Measurements from ENCODE around the gene KLHL30. TPM values are rescaled to one million over a fixed set of nuclear protein-coding genes. Genes with fewer than 3 reads are reported as not detected.

The KLHL30 gene
- polyA plus RNA-seq, 1 donor (not counting 4 experiments of a cell fraction or from before 2014, with no cell fraction given) = not detected

GRCh38 chr2:238116298-238117198, 21.9 kb upstream of the KLHL30 start:
- DNase-seq (ENCODE audit: low read depth, low spot score) = no peak
- H3K27me3 ChIP-seq (ENCODE audit: control insufficient read depth, extremely low read depth, insufficient read depth, low read length) = peaks cover 26% of the 10 kb centered on the region
- no peak for FAIRE-seq
- no peaks in the 10 kb centered on the region for H3K4me1 ChIP-seq (ENCODE audit: control insufficient read depth, extremely low read depth, insufficient read depth, low read length)
- H3K36me3 ChIP-seq (ENCODE audit: control insufficient read depth in 2 of 2, extremely low read depth in 1 of 2, insufficient read depth in 2 of 2, low read length in 2 of 2) = no peaks in the 10 kb centered on the region
- H3K27ac ChIP-seq (ENCODE audit: control insufficient read depth, insufficient read depth, low read length) = no peak overlapping the region
- H2AFZ ChIP-seq (ENCODE audit: control insufficient read depth, low read length) = no peak overlapping the region
- no peak overlapping the region for H3K9ac ChIP-seq (ENCODE audit: control insufficient read depth, extremely low read depth, insufficient read depth, low read length)
- no peaks in the 10 kb centered on the region for H3K9me1 ChIP-seq (ENCODE audit: control insufficient read depth, extremely low read depth, insufficient read depth, low read length)
- no peak overlapping the region for H3K4me3 ChIP-seq (ENCODE audit: control insufficient read depth in 2 of 3, extremely low read depth in 1 of 3, insufficient read depth in 2 of 3, low read depth in 1 of 3, low read length in 3 of 3)
- no peaks in the 10 kb centered on the region for H3K9me3 ChIP-seq (ENCODE audit: control insufficient read depth, low read depth, low read length)
- H3K79me2 ChIP-seq (ENCODE audit: control insufficient read depth, insufficient read depth, low read length) = no peaks in the 10 kb centered on the region
- no peak for TF ChIP-seq EZH2 (IDR thresholded peaks at IDR 0.05; ENCODE audit: low read length)
- no peak for TF ChIP-seq CTCF (optimal IDR thresholded peaks at IDR 0.05 in 1 of 3, IDR thresholded peaks at IDR 0.05 in 1 of 3, conservative IDR thresholded peaks at IDR 0.05 in 1 of 3; ENCODE audit: extremely low read depth in 1 of 3, insufficient read depth in 2 of 3, low read length in 3 of 3)
- no peak overlapping the region for H3K4me2 ChIP-seq (ENCODE audit: control insufficient read depth, extremely low read depth, insufficient read depth, low read depth, low read length)
- dilution Hi-C loops (cut with MboI; ENCODE audit: extremely low pct_ligation_motif_present, low sequenced_read_pairs) = no loop called here
- H4K20me1 ChIP-seq (ENCODE audit: control insufficient read depth, extremely low read depth, insufficient read depth, low read length) = no peaks in the 10 kb centered on the region

- no peak overlapping the region for H3K9ac ChIP-seq (ENCODE audit: control insufficient read depth, extremely low read depth, insufficient read depth, low read length)
- no peaks in the 10 kb centered on the region for H3K4me1 ChIP-seq (ENCODE audit: control insufficient read depth, extremely low read depth, insufficient read depth, low read length)
- H3K4me2 ChIP-seq (ENCODE audit: control insufficient read depth, extremely low read depth, insufficient read depth, low read depth, low read length) = no peak overlapping the region
- TF ChIP-seq EZH2 (IDR thresholded peaks at IDR 0.05; ENCODE audit: low read length) = no peak
- TF ChIP-seq CTCF (optimal IDR thresholded peaks at IDR 0.05 in 1 of 3, IDR thresholded peaks at IDR 0.05 in 1 of 3, conservative IDR thresholded peaks at IDR 0.05 in 1 of 3; ENCODE audit: extremely low read depth in 1 of 3, insufficient read depth in 2 of 3, low read length in 3 of 3) = no peak
- no peak for DNase-seq (ENCODE audit: low read depth, low spot score)
- H3K27me3 ChIP-seq (ENCODE audit: control insufficient read depth, extremely low read depth, insufficient read depth, low read length) = peaks cover 33% of the 10 kb centered on the region
- H3K4me3 ChIP-seq (ENCODE audit: control insufficient read depth in 2 of 3, extremely low read depth in 1 of 3, insufficient read depth in 2 of 3, low read depth in 1 of 3, low read length in 3 of 3) = no peak overlapping the region
- H3K79me2 ChIP-seq (ENCODE audit: control insufficient read depth, insufficient read depth, low read length) = no peaks in the 10 kb centered on the region
- H3K9me1 ChIP-seq (ENCODE audit: control insufficient read depth, extremely low read depth, insufficient read depth, low read length) = no peaks in the 10 kb centered on the region
- H3K36me3 ChIP-seq (ENCODE audit: control insufficient read depth in 2 of 2, extremely low read depth in 1 of 2, insufficient read depth in 2 of 2, low read length in 2 of 2) = no peaks in the 10 kb centered on the region
- no peak for FAIRE-seq
- no peak overlapping the region for H3K27ac ChIP-seq (ENCODE audit: control insufficient read depth, insufficient read depth, low read length)
- no peaks in the 10 kb centered on the region for H3K9me3 ChIP-seq (ENCODE audit: control insufficient read depth, low read depth, low read length)
- H2AFZ ChIP-seq (ENCODE audit: control insufficient read depth, low read length) = no peak overlapping the region
- dilution Hi-C loops (cut with MboI; ENCODE audit: extremely low pct_ligation_motif_present, low sequenced_read_pairs) = no loop called here
- H4K20me1 ChIP-seq (ENCODE audit: control insufficient read depth, extremely low read depth, insufficient read depth, low read length) = no peaks in the 10 kb centered on the region
Measured at GRCh38 chr2:238117199-238118154, 21.0 kb upstream of the KLHL30 start.
